HG03520 (cell line): ENCODE results near the gene ABHD12B.
"Not testable (repeated sequence)": the region's sequence is repeated elsewhere in the genome, so short reads cannot be mapped to it uniquely, and the experiment has no call there.

ENCODE experiments used
- ATAC-seq: cut with Tn5 transposase; IDR thresholded peaks from one replicate; pipeline ENCODE4 v1.9.1; 2021; ENCODE audit warnings: mild to moderate bottlenecking, moderate library complexity; ENCODE audit not compliant: unreplicated experiment

ABHD12B gene

GRCh38 chr14:50883827-50884197, 12.0 kb downstream of the ABHD12B start:
- no peak for ATAC-seq

- no peak for ATAC-seq
Observed at GRCh38 chr14:50887476-50887875, 15.6 kb downstream of the ABHD12B start.

- ATAC-seq = no peak
Observed at GRCh38 chr14:50892255-50892654, 20.4 kb downstream of the ABHD12B start.

GRCh38 chr14:50896421-50896820, 24.6 kb downstream of the ABHD12B start:
- ATAC-seq = not testable (repeated sequence)

- ATAC-seq = not testable (repeated sequence)
Observed at GRCh38 chr14:50897005-50897404, 25.2 kb downstream of the ABHD12B start.

GRCh38 chr14:50897658-50898175, 25.9 kb downstream of the ABHD12B start:
- no peak for ATAC-seq

- ATAC-seq = no peak
Observed at GRCh38 chr14:50901361-50901760, 29.5 kb downstream of the ABHD12B start.

GRCh38 chr14:50904719-50905118, 32.9 kb downstream of the ABHD12B start:
- ATAC-seq = no peak

- ATAC-seq = no peak
Observed at GRCh38 chr14:50906326-50907065, 34.6 kb downstream of the ABHD12B start.

- ATAC-seq = no peak
Observed at GRCh38 chr14:50910495-50911420, 38.9 kb downstream of the ABHD12B start.

- no peak for ATAC-seq
Observed at GRCh38 chr14:50917449-50917848, 45.6 kb downstream of the ABHD12B start.

GRCh38 chr14:50919524-50919923, 47.7 kb downstream of the ABHD12B start:
- not testable (repeated sequence) for ATAC-seq

GRCh38 chr14:50920482-50921230, 48.8 kb downstream of the ABHD12B start:
- no peak for ATAC-seq

GRCh38 chr14:50922803-50923202, 51.0 kb downstream of the ABHD12B start:
- no peak for ATAC-seq

GRCh38 chr14:50924236-50924635, 52.4 kb downstream of the ABHD12B start:
- no peak for ATAC-seq

- ATAC-seq = no peak
Observed at GRCh38 chr14:50924843-50925242, 53.0 kb downstream of the ABHD12B start.

- ATAC-seq = no peak
Observed at GRCh38 chr14:50926851-50927386, 55.1 kb downstream of the ABHD12B start.

- no peak for ATAC-seq
Observed at GRCh38 chr14:50928002-50928635, 56.3 kb downstream of the ABHD12B start.

- ATAC-seq = no peak
Observed at GRCh38 chr14:50929506-50929905, 57.7 kb downstream of the ABHD12B start.

GRCh38 chr14:50931559-50931958, 59.7 kb downstream of the ABHD12B start:
- no peak for ATAC-seq
